Measurements from ENCODE around the gene TRAF4. TPM values are rescaled to one million over a fixed set of nuclear protein-coding genes. Genes with fewer than 3 reads are reported as not detected.
A peak's percentile ranks its signal among the peaks of the same experiment; 100 is the strongest.
"Not testable (repeated sequence)": the region's sequence is repeated elsewhere in the genome, so short reads cannot be mapped to it uniquely, and the experiment has no call there.

Gene TRAF4
- total and polyA plus RNA-seq, 9 of the 15 experiments (the other 6 are each of a cell fraction or from before 2014, with no cell fraction given): 2.4 to 147 (median 72.4) TPM

DNA sequence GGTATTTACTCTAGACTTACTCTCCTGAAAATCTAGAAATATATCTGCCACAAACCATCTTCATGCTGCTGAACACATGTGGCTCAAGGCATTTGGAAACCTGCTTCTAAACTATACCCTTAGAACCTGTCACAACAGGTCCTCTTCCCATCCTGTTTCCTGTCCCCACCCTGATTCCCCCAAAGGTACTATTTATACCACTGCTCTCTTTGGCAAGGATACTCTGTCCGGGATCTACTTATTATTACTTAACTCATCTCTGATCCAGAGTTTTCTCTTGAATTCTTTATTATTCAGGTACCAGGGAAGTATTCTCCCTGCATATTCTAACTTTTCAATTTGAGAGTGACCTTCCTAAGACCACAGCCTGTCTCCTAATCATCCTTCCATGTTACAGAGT is 33.4 kb downstream of the TRAF4 start:
- Histone ChIP-seq H3K9me3 (replicated peaks; ENCODE audit: control insufficient read depth, insufficient read depth, low read depth, low read length) (no peaks in the 10 kb centered on the region), H4K20me1 (replicated peaks; ENCODE audit: control insufficient read depth, insufficient read depth, low read length) (no peaks in the 10 kb centered on the region), H3K27ac (ENCODE audit: extremely low read depth, low read depth, low read length) (no peak overlapping the region), H3K9me1 (ENCODE audit: control insufficient read depth, insufficient read depth, low read length) (no peaks in the 10 kb centered on the region), H3K4me1 (replicated peaks in 1 of 2; ENCODE audit: control insufficient read depth in 2 of 2, insufficient read depth in 2 of 2, low read length in 2 of 2) (no peaks in the 10 kb centered on the region; a peak in 2 of 5 replicates), H3K4me2 (ENCODE audit: insufficient read depth, low read length) (no peak overlapping the region), H3K4me3 (no peak overlapping the region), H3K36me3 (ENCODE audit: control insufficient read depth, insufficient read depth, low read length) (peaks cover 51% of the 10 kb centered on the region), H3K27me3 (ENCODE audit: control insufficient read depth in 2 of 2, insufficient read depth in 2 of 2, low read length in 2 of 2) (no peaks in the 10 kb centered on the region), H3K9ac (ENCODE audit: insufficient read depth in 1 of 2, low read depth in 2 of 2, low read length in 2 of 2) (no peak overlapping the region), H2AFZ (ENCODE audit: low read depth, low read length) (no peak overlapping the region), H3K79me2 (ENCODE audit: control insufficient read depth, insufficient read depth, low read length) (peaks cover 87% of the 10 kb centered on the region)
- FAIRE-seq (no peak), ATAC-seq (peak; percentile 48), DNase-seq (ENCODE audit: extremely low read depth in 1 of 4, low spot score in 3 of 4) (no peak)
- intact Hi-C loops (cut with micrococcal nuclease): no loop called here
- in situ Hi-C loops (cut with MboI): no loop called here
- no TSS peak for BruUV-seq (replicated peaks)
- 77% methylated on average over 1 of the region's 1 CpG for WGBS (ENCODE audit: insufficient coverage, low coverage, missing lambda C conversion rate)
- TF ChIP-seq GABPB1 (CRISPR knock-in tag; IDR thresholded peaks at IDR 0.05): no peak
- TF ChIP-seq NFE2 (IDR thresholded peaks at IDR 0.05; ENCODE audit: low read depth): no peak
- ChIA-PET CTCF (ENCODE audit: low intra/inter-chr PET ratio) (no interaction called here), POLR2A (interaction anchor here (1.0 kb wide), 1 partner anchor 31 kb away, joined by 5 read pairs; no protein-coding TSS in a partner anchor)

DNA sequence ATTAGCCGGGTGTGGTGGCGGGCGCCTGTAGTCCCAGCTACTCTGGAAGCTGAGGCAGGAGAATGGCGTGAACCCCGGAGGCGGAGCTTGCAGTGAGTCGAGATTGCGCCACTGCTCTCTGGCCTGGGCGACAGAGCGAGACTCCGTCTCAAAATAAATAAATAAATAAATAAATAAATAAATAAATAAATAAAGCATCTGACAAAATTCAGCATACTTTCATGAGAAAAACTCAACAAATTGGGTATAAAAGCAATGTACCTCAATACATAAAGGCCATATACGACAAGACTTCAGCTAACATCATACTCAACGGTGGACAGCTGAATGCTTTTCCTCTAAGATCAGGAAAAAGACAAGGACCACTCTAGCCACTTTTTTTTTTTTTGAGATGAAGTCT is 35.8 kb downstream of the TRAF4 start:
- in situ Hi-C loops (cut with MboI); H3K27ac ChIP-seq (ENCODE audit: extremely low read depth, low read depth, low read length); FAIRE-seq; H3K4me3 ChIP-seq; H3K9me3 ChIP-seq (replicated peaks; ENCODE audit: control insufficient read depth, insufficient read depth, low read depth, low read length); CTCF ChIA-PET (ENCODE audit: low intra/inter-chr PET ratio); DNase-seq (ENCODE audit: extremely low read depth in 1 of 4, low spot score in 3 of 4); H3K9ac ChIP-seq (ENCODE audit: insufficient read depth in 1 of 2, low read depth in 2 of 2, low read length in 2 of 2); BruUV-seq (replicated peaks); H2AFZ ChIP-seq (ENCODE audit: low read depth, low read length); H3K9me1 ChIP-seq (ENCODE audit: control insufficient read depth, insufficient read depth, low read length); H3K4me1 ChIP-seq (replicated peaks in 1 of 2; ENCODE audit: control insufficient read depth in 2 of 2, insufficient read depth in 2 of 2, low read length in 2 of 2); H3K4me2 ChIP-seq (ENCODE audit: insufficient read depth, low read length); intact Hi-C loops (cut with micrococcal nuclease); H4K20me1 ChIP-seq (replicated peaks; ENCODE audit: control insufficient read depth, insufficient read depth, low read length); H3K27me3 ChIP-seq (ENCODE audit: control insufficient read depth in 2 of 2, insufficient read depth in 2 of 2, low read length in 2 of 2); ATAC-seq: not testable (repeated sequence)
- WGBS (ENCODE audit: insufficient coverage, low coverage, missing lambda C conversion rate): 94% methylated on average over 13 of the region's 13 CpGs
- Histone ChIP-seq H3K79me2 (ENCODE audit: control insufficient read depth, insufficient read depth, low read length) (peaks cover 73% of the 10 kb centered on the region), H3K36me3 (ENCODE audit: control insufficient read depth, insufficient read depth, low read length) (peaks cover 33% of the 10 kb centered on the region)
- POLR2A ChIA-PET: interaction anchor here (0.7 to 0.9 kb wide), 2 partner anchors 12 to 131 kb away, joined by 3 to 4 read pairs; no protein-coding TSS in a partner anchor

All from K562 (cell line).